NCI-H1417 (cell line): ENCODE data around the gene DENND10.
"Not testable (repeated sequence)": the region's sequence is repeated elsewhere in the genome, so short reads cannot be mapped to it uniquely, and the experiment has no call there.

Source experiments
- DNase-seq, 3 experiments: peaks; one replicate each; lab custom pipeline; 2025; lab: John Stamatoyannopoulos, UW

The DENND10 gene

GRCh38 chr10:119098576-119098975 is 5.3 kb upstream of the DENND10 start:
- DNase-seq, result no peak

- DNase-seq, result no peak
Measured at GRCh38 chr10:119100434-119101238, 3.3 kb upstream of the DENND10 start.

- DNase-seq, result peak in 1 of 3 experiments; percentile 26
Measured at GRCh38 chr10:119101366-119102098, 2.4 kb upstream of the DENND10 start.

GRCh38 chr10:119103241-119103902 is 541 bp upstream of the DENND10 start:
- no peak for DNase-seq

GRCh38 chr10:119104654-119105015 is 722 bp downstream of the DENND10 start:
- DNase-seq, result peak in 1 of 3 experiments; percentile 22

GRCh38 chr10:119105155-119105554 is 1.2 kb downstream of the DENND10 start:
- no peak for DNase-seq

GRCh38 chr10:119105899-119106298 is 2.0 kb downstream of the DENND10 start:
- not testable (repeated sequence) for DNase-seq

- not testable (repeated sequence) for DNase-seq
Measured at GRCh38 chr10:119107106-119107505, 3.2 kb downstream of the DENND10 start.

GRCh38 chr10:119107771-119108170 is 3.9 kb downstream of the DENND10 start:
- not testable (repeated sequence) for DNase-seq

- no peak for DNase-seq
Measured at GRCh38 chr10:119112056-119112455, 8.1 kb downstream of the DENND10 start.

GRCh38 chr10:119113751-119114732 is 10.1 kb downstream of the DENND10 start:
- DNase-seq, result no peak

- DNase-seq, result no peak
Measured at GRCh38 chr10:119115926-119116325, 12.0 kb downstream of the DENND10 start.

GRCh38 chr10:119116326-119116951 is 12.5 kb downstream of the DENND10 start:
- no peak for DNase-seq

- no peak for DNase-seq
Measured at GRCh38 chr10:119118231-119118630, 14.3 kb downstream of the DENND10 start.

GRCh38 chr10:119119400-119119799 is 15.5 kb downstream of the DENND10 start:
- DNase-seq, result no peak

- DNase-seq, result no peak
Measured at GRCh38 chr10:119120413-119120867, 16.5 kb downstream of the DENND10 start.

GRCh38 chr10:119120875-119121274 is 17.0 kb downstream of the DENND10 start:
- DNase-seq, result no peak

- no peak for DNase-seq
Measured at GRCh38 chr10:119125942-119126341, 22.0 kb downstream of the DENND10 start.

GRCh38 chr10:119129721-119130120 is 25.8 kb downstream of the DENND10 start:
- no peak for DNase-seq

GRCh38 chr10:119131512-119132240 is 27.8 kb downstream of the DENND10 start:
- peak in 2 of 3 experiments; percentile 2 to 12 for DNase-seq
